NT2/D1 (cell line): ENCODE results near the gene MTHFD2L.

Source experiments
- DNase-seq: peaks from one replicate; pipeline ENCODE4 v3.0.0-alpha.2; 2011; ENCODE audit warnings: low read depth, low spot score
- H3K27me3 ChIP-seq: 2 replicates; pipeline ENCODE4 v1.6.0; 2011; ENCODE audit warnings: mild to moderate bottlenecking; ENCODE audit not compliant: insufficient read length, insufficient read depth
- H3K36me3 ChIP-seq: 2 replicates; pipeline ENCODE4 v1.6.1; 2011; ENCODE audit warnings: mild to moderate bottlenecking, low read length, mixed read lengths; ENCODE audit not compliant: insufficient read depth, insufficient read length
- H3K4me1 ChIP-seq: 2 replicates; pipeline ENCODE4 v1.5.1; 2011; ENCODE audit not compliant: insufficient read depth, insufficient read length
- H3K4me3 ChIP-seq: 2 replicates; pipeline ENCODE4 v1.5.1; 2011; ENCODE audit warnings: low read depth; ENCODE audit not compliant: insufficient read length
- H3K9ac ChIP-seq: 2 replicates; pipeline ENCODE4 v1.6.0; 2011; ENCODE audit warnings: low read depth; ENCODE audit not compliant: insufficient read length
- H3K9me3 ChIP-seq: 2 replicates; pipeline ENCODE4 v1.5.1; 2011; ENCODE audit warnings: mild to moderate bottlenecking, low read length; ENCODE audit not compliant: insufficient read depth
- SUZ12 ChIP-seq: IDR thresholded peaks from 2 replicates; pipeline ENCODE4 v1.6.1; 2011; ENCODE audit not compliant: insufficient read length, insufficient read depth; ENCODE audit errors: extremely low read depth
- YY1 ChIP-seq: IDR thresholded peaks from 2 replicates; pipeline ENCODE4 v1.6.1; 2011; ENCODE audit not compliant: insufficient read length, insufficient read depth
- ZNF274 ChIP-seq: IDR thresholded peaks from 2 replicates; pipeline ENCODE4 v1.6.1; 2011; ENCODE audit warnings: mild to moderate bottlenecking, low read depth, low read length

Gene MTHFD2L

GRCh38 chr4:74175379-74175778, 17.5 kb downstream of the MTHFD2L start:
- TF ChIP-seq ZNF274 (no peak), SUZ12 (no peak), YY1 (no peak)
- H3K4me1 ChIP-seq: no peaks in the 10 kb centered on the region
- no peaks in the 10 kb centered on the region for H3K9me3 ChIP-seq
- H3K4me3 ChIP-seq: no peak overlapping the region
- H3K9ac ChIP-seq: no peak overlapping the region
- H3K27me3 ChIP-seq: no peaks in the 10 kb centered on the region
- DNase-seq: no peak
- no peaks in the 10 kb centered on the region for H3K36me3 ChIP-seq

- Histone ChIP-seq H3K9ac (no peak overlapping the region), H3K36me3 (no peaks in the 10 kb centered on the region), H3K27me3 (no peaks in the 10 kb centered on the region), H3K9me3 (no peaks in the 10 kb centered on the region), H3K4me1 (no peaks in the 10 kb centered on the region), H3K4me3 (no peak overlapping the region)
- DNase-seq: no peak
- TF ChIP-seq YY1: no peak
- no peak for TF ChIP-seq SUZ12
- TF ChIP-seq ZNF274: no peak
These were observed 20.9 kb downstream of the MTHFD2L start for GRCh38 chr4:74178798-74179197.

GRCh38 chr4:74181219-74181618, 23.3 kb downstream of the MTHFD2L start:
- no peak for TF ChIP-seq ZNF274
- no peak for TF ChIP-seq SUZ12
- TF ChIP-seq YY1: no peak

GRCh38 chr4:74188912-74189311, 31.0 kb downstream of the MTHFD2L start:
- no peaks in the 10 kb centered on the region for H3K36me3 ChIP-seq
- no peak overlapping the region for H3K4me3 ChIP-seq
- H3K4me1 ChIP-seq: no peaks in the 10 kb centered on the region
- no peaks in the 10 kb centered on the region for H3K9me3 ChIP-seq
- no peak for DNase-seq
- H3K27me3 ChIP-seq: no peaks in the 10 kb centered on the region
- H3K9ac ChIP-seq: no peak overlapping the region
- TF ChIP-seq YY1 (no peak), ZNF274 (no peak), SUZ12 (no peak)

More at GRCh38 chr4:74181219-74181618, 23.3 kb downstream of the MTHFD2L start:
- H3K9ac ChIP-seq: no peak overlapping the region
- H3K9me3 ChIP-seq: no peaks in the 10 kb centered on the region
- H3K4me1 ChIP-seq: no peaks in the 10 kb centered on the region
- no peak for DNase-seq
- no peak overlapping the region for H3K4me3 ChIP-seq
- H3K27me3 ChIP-seq: no peaks in the 10 kb centered on the region
- H3K36me3 ChIP-seq: no peaks in the 10 kb centered on the region

GRCh38 chr4:74189331-74190043, 31.6 kb downstream of the MTHFD2L start:
- Histone ChIP-seq H3K9me3 (no peaks in the 10 kb centered on the region), H3K36me3 (no peaks in the 10 kb centered on the region), H3K27me3 (no peaks in the 10 kb centered on the region), H3K4me1 (no peaks in the 10 kb centered on the region), H3K4me3 (no peak overlapping the region), H3K9ac (no peak overlapping the region)
- peak; percentile 13 for DNase-seq
- TF ChIP-seq YY1 (no peak), ZNF274 (no peak), SUZ12 (no peak)

- no peaks in the 10 kb centered on the region for H3K36me3 ChIP-seq
- no peak for DNase-seq
- TF ChIP-seq ZNF274 (no peak), YY1 (no peak), SUZ12 (no peak)
- H3K4me1 ChIP-seq: no peaks in the 10 kb centered on the region
- no peaks in the 10 kb centered on the region for H3K9me3 ChIP-seq
- no peak overlapping the region for H3K4me3 ChIP-seq
- no peaks in the 10 kb centered on the region for H3K27me3 ChIP-seq
- no peak overlapping the region for H3K9ac ChIP-seq
These were observed 32.4 kb downstream of the MTHFD2L start for GRCh38 chr4:74190332-74190731.

- Histone ChIP-seq H3K27me3 (no peaks in the 10 kb centered on the region), H3K36me3 (no peaks in the 10 kb centered on the region), H3K4me3 (no peak overlapping the region), H3K4me1 (no peaks in the 10 kb centered on the region), H3K9ac (no peak overlapping the region), H3K9me3 (no peaks in the 10 kb centered on the region)
- TF ChIP-seq SUZ12 (no peak), YY1 (no peak), ZNF274 (no peak)
- no peak for DNase-seq
These were observed 33.0 kb downstream of the MTHFD2L start for GRCh38 chr4:74190919-74191397.
